Heart right ventricle (tissue), 16 donors: ENCODE measurements around the gene NRXN3. TPM values are rescaled to one million over a fixed set of nuclear protein-coding genes. Genes with fewer than 3 reads are reported as not detected.

Experiments used
- ATAC-seq, 8 donors: fragments of 200-7000 bp; cut with Tn5 transposase; one replicate each; pipeline ENCODE4 v1.9.1; 2020; ENCODE audit warnings: mild to moderate bottlenecking in 8 of 8, moderate library complexity in 8 of 8, moderate number of reproducible peaks in 1 of 8
- DNase-seq, 2 donors: peaks; one replicate each; pipeline ENCODE4 v3.0.0-alpha.2; 2020
- H3K27ac ChIP-seq, 10 donors: fragments of 200-600 bp; sonication (generic) in 2 of 10; one replicate each; pipeline versions ENCODE4 v1.5.0 to v1.8.0; 2020 to 2022; ENCODE audit warnings: mild to moderate bottlenecking in 3 of 10
- H3K27me3 ChIP-seq, 7 donors: fragments of 200-600 bp; one replicate each; pipeline ENCODE4 v1.8.0; 2021 to 2022; ENCODE audit warnings: mild to moderate bottlenecking in 2 of 7
- H3K36me3 ChIP-seq, 9 donors: fragments of 200-600 bp; sonication (generic) in 1 of 9; one replicate each; pipeline versions ENCODE4 v1.5.0 to v1.8.0; 2020 to 2022; ENCODE audit warnings: mild to moderate bottlenecking in 2 of 9
- H3K4me1 ChIP-seq, 9 donors: fragments of 200-600 bp; sonication (generic) in 1 of 9; one replicate each; pipeline versions ENCODE4 v1.5.0 to v1.8.0; 2020 to 2022; ENCODE audit warnings: mild to moderate bottlenecking in 4 of 9
- H3K4me3 ChIP-seq, 10 donors: fragments of 200-600 bp; sonication (generic) in 2 of 10; one replicate each; pipeline versions ENCODE4 v1.5.0 to v1.8.0; 2020 to 2022; ENCODE audit warnings: mild to moderate bottlenecking in 7 of 10, moderate library complexity in 2 of 10
- H3K9me3 ChIP-seq, 11 donors: fragments of 200-600 bp in 10 of 11; sonication (generic) in 2 of 11; one replicate each; pipeline versions ENCODE4 v1.5.0 to v1.8.0; 2013 to 2022; ENCODE audit warnings: mild to moderate bottlenecking in 2 of 11, control low read depth in 1 of 11, moderate library complexity in 1 of 11
- CTCF ChIP-seq, 9 donors: fragments of 200-600 bp; sonication (generic) in 2 of 9; IDR thresholded peaks; one replicate each; pipeline versions ENCODE4 v1.5.0 to v1.8.0; 2021 to 2022; ENCODE audit warnings: antibody characterized with exemption in 9 of 9, mild to moderate bottlenecking in 5 of 9, moderate library complexity in 1 of 9
- WGBS, 2 donors: extraction: QIAGEN DNeasy Blood & Tissue Kit; methylation state at CpG; one replicate each; pipeline ENCODE4 v1.1.7; 2013; ENCODE audit warnings: inconsistent platforms in 1 of 2; 5-methylcytosine and 5-hydroxymethylcytosine counted together
- intact Hi-C, 10 donors: fragments of 100-400 bp; cut with DNase I; formaldehyde crosslinking; loops; one replicate each; pipeline versions ENCODE4 v1.11.1 to v1.14.2; 2022
- polyA plus RNA-seq, 2 donors: library from polyadenylated mRNA; stranded (reverse); fragments of 200-250 nt; gene quantifications; one replicate each; pipeline ENCODE4 v1.2.3, GENCODE V29; 2013
- total RNA-seq, 10 donors: library from RNA; stranded (reverse); fragmentation: NEBNext Ultra II Directional in 3 of 10; extraction: Animal tissue kit (Norgen Biotek cat#: 25700) in 3 of 10; gene quantifications; one replicate each; pipeline versions ENCODE4 v1.2.1 to v1.2.4, GENCODE V29; 2021 to 2023
- donor health status: Arrhythmogenic right ventricular cardiomyopathy.
- donor health status: ischemic (EF 13 %, LVEDD 7.1; RV severe dilation, severe dysfunction).
- donor health status: healthy with polysubstance abuse.
- donor health status: DM: no; HTN: yes; CAD: no.
- donor health status: DM: no; HTN: no; CAD: no.
- donor health status: ischemic (EF 25% LVEDD 6.9; RV normal size, moderate dysfunction).
- donor health status: ischemic (EF 25% LVEDD 5.7; RV mildly dilated, moderate dysfunction).
- donor health status: healthy.
- donor health status: DM: yes; HTN: yes; CAD: no.
- donor health status: Ischemic cardiomyopathy.
- donor health status: ischemic (EF 35%, LVEDD 5.7; RV mildly dilated, moderate dysfunction).
- donor health status: nonischemic (EF 11% LVEDD 7.7; RV severe dilation, severe dysfunction).
- donor health status: DM: yes; HTN: yes; CAD: no.
- donor health status: PGD.
- donor health status: ischemic (EF 29% LVEDD 5.4; RV normal size, mild dysfunction).
- donor health status: nonischemic (EF 23%, LVEDD 6.1; RV moderate dilation, normal function).

The NRXN3 gene
- total and polyA plus RNA-seq, 12 donors: 0.23 to 1.8 (median 0.87) TPM

DNA sequence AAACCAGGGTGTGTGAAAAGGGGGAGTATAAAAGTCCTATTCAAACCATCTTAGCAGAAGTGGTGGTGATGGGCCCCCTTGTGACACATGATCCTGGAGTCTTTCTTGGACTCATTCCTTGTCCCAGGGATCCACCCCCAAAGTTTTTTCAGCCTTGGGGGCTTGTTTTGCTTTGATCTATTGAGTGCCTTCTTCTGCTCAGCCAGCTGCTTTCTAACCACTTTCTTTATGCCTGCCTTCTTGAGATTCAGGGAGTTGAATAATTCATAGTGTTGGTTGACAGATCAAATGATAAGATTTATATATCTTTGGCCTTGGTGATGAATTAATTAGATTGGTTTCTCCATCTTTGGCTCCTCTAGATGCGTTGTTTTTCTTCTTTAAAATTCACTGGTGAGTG is 1114.4 kb downstream of the NRXN3 start:
- no peak overlapping the region for H3K4me3 ChIP-seq
- 88 to 95% methylated on average over 1 of the region's 1 CpG for WGBS, 2 donors
- H3K27me3 ChIP-seq: peaks cover 0 to 58% (median 24%) of the 10 kb centered on the region in 7 donors
- no peaks in the 10 kb centered on the region for H3K9me3 ChIP-seq
- no peak for TF ChIP-seq CTCF (IDR thresholded peaks at IDR 0.05)
- intact Hi-C loops: no loop called here
- H3K36me3 ChIP-seq: no peaks in the 10 kb centered on the region
- no peak overlapping the region for H3K27ac ChIP-seq
- no peak for ATAC-seq
- H3K4me1 ChIP-seq: peaks cover 0 to 6% (median 0%) of the 10 kb centered on the region in 9 donors
- DNase-seq: no peak

- no peak for TF ChIP-seq CTCF (IDR thresholded peaks at IDR 0.05)
- H3K36me3 ChIP-seq: no peaks in the 10 kb centered on the region
- intact Hi-C loops: no loop called here
- no peak overlapping the region for H3K27ac ChIP-seq
- peaks cover 0 to 51% (median 18%) of the 10 kb centered on the region in 7 donors for H3K27me3 ChIP-seq
- no peaks in the 10 kb centered on the region for H3K4me1 ChIP-seq
- no peak for ATAC-seq
- no peak for DNase-seq
- no peaks in the 10 kb centered on the region for H3K9me3 ChIP-seq
- no peak overlapping the region for H3K4me3 ChIP-seq
Observed at GRCh38 chr14:79285263-79285662, 1115.1 kb downstream of the NRXN3 start.

DNA sequence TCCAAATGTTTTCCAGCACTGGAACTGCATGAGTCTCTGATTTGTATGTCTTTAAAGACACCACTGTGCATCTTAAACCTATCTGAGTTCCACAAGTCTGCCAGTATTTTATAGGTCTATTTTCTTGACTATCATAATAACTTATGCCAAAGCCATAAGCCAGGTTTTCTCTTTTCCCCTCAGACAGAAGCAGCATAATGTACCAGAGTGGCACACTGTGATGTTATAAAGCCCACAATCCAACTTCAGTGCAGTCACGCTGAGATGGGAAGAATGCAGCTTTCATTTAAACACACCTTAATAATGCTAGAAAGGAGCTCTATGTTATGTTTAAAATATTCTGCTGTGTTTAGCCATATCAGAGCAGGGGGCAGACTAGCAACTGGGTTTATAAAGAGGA is 1117.8 kb downstream of the NRXN3 start:
- WGBS, 2 donors: 78 to 85% methylated on average over 1 of the region's 1 CpG
- Histone ChIP-seq H3K4me1 (no peaks in the 10 kb centered on the region), H3K27ac (no peak overlapping the region), H3K4me3 (no peak overlapping the region), H3K36me3 (no peaks in the 10 kb centered on the region), H3K9me3 (no peaks in the 10 kb centered on the region), H3K27me3 (peaks cover 0 to 31% (median 0%) of the 10 kb centered on the region in 7 donors)
- no peak for TF ChIP-seq CTCF (IDR thresholded peaks at IDR 0.05)
- no peak for ATAC-seq
- intact Hi-C loops: no loop called here
- DNase-seq: no peak

DNA sequence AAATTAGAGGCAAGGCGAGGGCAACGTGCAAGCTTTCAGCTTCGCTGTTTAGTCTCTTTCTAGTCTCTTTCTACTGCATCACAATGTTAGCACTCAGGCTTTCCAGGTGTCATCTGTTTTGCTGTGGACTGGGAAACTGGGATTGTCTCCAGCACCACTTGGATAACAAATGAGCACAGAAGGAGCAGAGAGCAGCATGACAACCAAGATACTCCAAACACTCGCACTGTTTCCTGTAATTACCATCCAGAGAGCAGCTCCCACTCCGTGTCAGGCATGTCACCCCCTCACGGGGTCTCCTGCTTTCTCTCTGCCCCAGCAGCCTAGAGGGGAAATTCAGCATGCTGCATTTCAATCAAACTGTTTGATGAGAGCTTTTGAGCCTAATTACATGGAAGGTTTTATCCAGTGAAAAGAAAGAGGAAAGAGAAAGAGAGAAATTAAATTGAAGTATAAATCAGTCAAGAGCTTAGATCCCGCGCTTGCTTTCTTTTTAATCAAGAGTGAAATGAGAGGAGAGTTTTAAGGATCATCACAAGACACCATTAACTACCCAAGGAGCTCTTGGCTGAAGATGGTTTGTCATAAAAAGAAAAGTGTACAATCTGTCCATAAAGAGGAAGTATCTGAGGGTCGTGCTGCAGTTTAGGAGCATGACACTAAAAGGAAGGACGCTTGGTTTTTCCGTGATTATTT is 1123.5 kb downstream of the NRXN3 start:
- H3K4me3 ChIP-seq: no peak overlapping the region
- no peak for TF ChIP-seq CTCF (IDR thresholded peaks at IDR 0.05)
- WGBS, 2 donors: 39 to 44% methylated on average over 11 of the region's 11 CpGs
- intact Hi-C loops: no loop called here
- H3K27me3 ChIP-seq: peaks cover 0 to 5% (median 0%) of the 10 kb centered on the region in 7 donors
- no peaks in the 10 kb centered on the region for H3K9me3 ChIP-seq
- H3K27ac ChIP-seq: no peak overlapping the region
- no peak for ATAC-seq
- no peak for DNase-seq
- H3K4me1 ChIP-seq: no peaks in the 10 kb centered on the region
- no peaks in the 10 kb centered on the region for H3K36me3 ChIP-seq
